ENCODE results near the gene ANKS3.

The ANKS3 gene

GRCh38 chr16:4771646-4772045 is 37.6 kb upstream of the ANKS3 start:
- Histone ChIP-seq H3K79me2 (ENCODE audit: insufficient read depth, low read depth) (0 out of 2 replicates have a peak, but pooled peaks cover 2% of the 10 kb centered on the region), H3K4me1 (ENCODE audit: low read depth, poor library complexity, severe bottlenecking) (peaks cover 12% of the 10 kb centered on the region), H4K20me1 (ENCODE audit: insufficient read depth) (no peaks in the 10 kb centered on the region), H3K4me3 (IDR thresholded peaks at IDR 0.05; ENCODE audit: insufficient read depth, low read depth, low read length) (no peak overlapping the region), H3K36me3 (ENCODE audit: insufficient read depth) (no peaks in the 10 kb centered on the region), H2AFZ (ENCODE audit: low read depth) (no peak overlapping the region), H3K9ac (no peak overlapping the region), H3K4me2 (no peak overlapping the region), H3K27me3 (ENCODE audit: insufficient read depth, low read depth) (no peaks in the 10 kb centered on the region), H3K27ac (no peak overlapping the region)
- TF ChIP-seq CTCF (conservative IDR thresholded peaks at IDR 0.05; ENCODE audit: low read depth, low read length), result no peak

GRCh38 chr16:4769306-4769638 is 35.2 kb upstream of the ANKS3 start:
- H3K4me2 ChIP-seq, result no peak overlapping the region
- H3K9ac ChIP-seq, result no peak overlapping the region
- no peak overlapping the region for H3K4me3 ChIP-seq (IDR thresholded peaks at IDR 0.05; ENCODE audit: insufficient read depth, low read depth, low read length)
- no peaks in the 10 kb centered on the region for H3K27me3 ChIP-seq (ENCODE audit: insufficient read depth, low read depth)
- peak overlapping the region; percentile 97 for H2AFZ ChIP-seq (ENCODE audit: low read depth)
- H3K79me2 ChIP-seq (ENCODE audit: insufficient read depth, low read depth), result 0 out of 2 replicates have a peak, but pooled peaks cover 3% of the 10 kb centered on the region
- H3K36me3 ChIP-seq (ENCODE audit: insufficient read depth), result no peaks in the 10 kb centered on the region
- peaks cover 18% of the 10 kb centered on the region for H3K4me1 ChIP-seq (ENCODE audit: low read depth, poor library complexity, severe bottlenecking)
- TF ChIP-seq CTCF (conservative IDR thresholded peaks at IDR 0.05; ENCODE audit: low read depth, low read length), result no peak
- no peaks in the 10 kb centered on the region for H4K20me1 ChIP-seq (ENCODE audit: insufficient read depth)
- H3K27ac ChIP-seq, result no peak overlapping the region

- peak overlapping the region; percentile 97 for H2AFZ ChIP-seq (ENCODE audit: low read depth)
- H3K27me3 ChIP-seq (ENCODE audit: insufficient read depth, low read depth), result no peaks in the 10 kb centered on the region
- 0 out of 2 replicates have a peak, but pooled peaks cover 3% of the 10 kb centered on the region for H3K79me2 ChIP-seq (ENCODE audit: insufficient read depth, low read depth)
- no peak overlapping the region for H3K4me3 ChIP-seq (IDR thresholded peaks at IDR 0.05; ENCODE audit: insufficient read depth, low read depth, low read length)
- peaks cover 18% of the 10 kb centered on the region for H3K4me1 ChIP-seq (ENCODE audit: low read depth, poor library complexity, severe bottlenecking)
- H3K27ac ChIP-seq, result peak overlapping the region; percentile 44
- no peaks in the 10 kb centered on the region for H4K20me1 ChIP-seq (ENCODE audit: insufficient read depth)
- peak overlapping the region; percentile 85 for H3K4me2 ChIP-seq
- TF ChIP-seq CTCF (conservative IDR thresholded peaks at IDR 0.05; ENCODE audit: low read depth, low read length), result no peak
- no peaks in the 10 kb centered on the region for H3K36me3 ChIP-seq (ENCODE audit: insufficient read depth)
- peak overlapping the region; percentile 41 for H3K9ac ChIP-seq
These were observed 34.7 kb upstream of the ANKS3 start for GRCh38 chr16:4768549-4769305.

- Histone ChIP-seq H3K27ac (peak overlapping the region; percentile 44), H3K4me2 (peak overlapping the region; percentile 85), H4K20me1 (ENCODE audit: insufficient read depth) (no peaks in the 10 kb centered on the region), H3K27me3 (ENCODE audit: insufficient read depth, low read depth) (no peaks in the 10 kb centered on the region), H2AFZ (ENCODE audit: low read depth) (peak overlapping the region; percentile 97), H3K4me3 (IDR thresholded peaks at IDR 0.05; ENCODE audit: insufficient read depth, low read depth, low read length) (no peak overlapping the region), H3K9ac (peak overlapping the region; percentile 41), H3K36me3 (ENCODE audit: insufficient read depth) (no peaks in the 10 kb centered on the region), H3K4me1 (ENCODE audit: low read depth, poor library complexity, severe bottlenecking) (peaks cover 18% of the 10 kb centered on the region), H3K79me2 (ENCODE audit: insufficient read depth, low read depth) (0 out of 2 replicates have a peak, but pooled peaks cover 3% of the 10 kb centered on the region)
- no peak for TF ChIP-seq CTCF (conservative IDR thresholded peaks at IDR 0.05; ENCODE audit: low read depth, low read length)
These were observed 33.9 kb upstream of the ANKS3 start for GRCh38 chr16:4767872-4768548.
